Keratinocyte (primary cell): Measurements from ENCODE around the gene NEK6.

Experiments used
- EZH2 ChIP-seq: IDR thresholded peaks from one replicate; pipeline ENCODE4 v1.6.1; 2012; ENCODE audit warnings: inconsistent platforms, mild to moderate bottlenecking, low read length, moderate library complexity
- TF ChIP-seq, protein P1 (sequence below), 3 experiments: IDR thresholded peaks in 1 of 3; conservative IDR thresholded peaks in 1 of 3; optimal IDR thresholded peaks in 1 of 3; 2 replicates in 2 of 3; 3 replicates in 1 of 3; pipeline versions ENCODE3 to v1.5.1; 2011; ENCODE audit warnings: low read length in 3 of 3, mild to moderate bottlenecking in 3 of 3, moderate library complexity in 2 of 3, control low read depth in 1 of 3, inconsistent platforms in 1 of 3; ENCODE audit not compliant: insufficient read depth in 2 of 3; ENCODE audit errors: extremely low read depth in 1 of 3

DNA sequence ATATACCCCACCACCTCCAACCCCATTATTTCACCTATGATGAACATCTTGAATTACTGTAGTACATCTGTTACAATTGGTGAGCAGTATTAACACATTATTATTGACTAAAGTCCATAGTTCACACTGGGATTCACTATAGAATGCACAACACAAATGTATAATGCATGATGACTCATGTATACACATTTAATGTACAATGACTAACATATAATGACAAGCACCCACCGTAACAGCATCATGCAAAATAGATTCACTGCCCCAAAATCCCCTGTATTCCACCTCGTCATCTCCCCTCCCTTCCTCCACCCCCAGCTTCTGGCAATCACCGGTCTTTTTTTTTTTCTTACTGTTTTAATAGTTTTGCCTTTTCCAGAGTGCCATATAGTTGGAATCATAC lies 47.1 kb upstream of the NEK6 start:
- TF ChIP-seq, protein P1, sequence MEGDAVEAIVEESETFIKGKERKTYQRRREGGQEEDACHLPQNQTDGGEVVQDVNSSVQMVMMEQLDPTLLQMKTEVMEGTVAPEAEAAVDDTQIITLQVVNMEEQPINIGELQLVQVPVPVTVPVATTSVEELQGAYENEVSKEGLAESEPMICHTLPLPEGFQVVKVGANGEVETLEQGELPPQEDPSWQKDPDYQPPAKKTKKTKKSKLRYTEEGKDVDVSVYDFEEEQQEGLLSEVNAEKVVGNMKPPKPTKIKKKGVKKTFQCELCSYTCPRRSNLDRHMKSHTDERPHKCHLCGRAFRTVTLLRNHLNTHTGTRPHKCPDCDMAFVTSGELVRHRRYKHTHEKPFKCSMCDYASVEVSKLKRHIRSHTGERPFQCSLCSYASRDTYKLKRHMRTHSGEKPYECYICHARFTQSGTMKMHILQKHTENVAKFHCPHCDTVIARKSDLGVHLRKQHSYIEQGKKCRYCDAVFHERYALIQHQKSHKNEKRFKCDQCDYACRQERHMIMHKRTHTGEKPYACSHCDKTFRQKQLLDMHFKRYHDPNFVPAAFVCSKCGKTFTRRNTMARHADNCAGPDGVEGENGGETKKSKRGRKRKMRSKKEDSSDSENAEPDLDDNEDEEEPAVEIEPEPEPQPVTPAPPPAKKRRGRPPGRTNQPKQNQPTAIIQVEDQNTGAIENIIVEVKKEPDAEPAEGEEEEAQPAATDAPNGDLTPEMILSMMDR (optimal IDR thresholded peaks at IDR 0.05 in 1 of 3, IDR thresholded peaks at IDR 0.05 in 1 of 3, conservative IDR thresholded peaks at IDR 0.05 in 1 of 3; ENCODE audit: extremely low read depth in 1 of 3, insufficient read depth in 2 of 3, low read length in 3 of 3) = no peak
- TF ChIP-seq EZH2 = no peak
